H7 (cell line): Measurements from ENCODE around the gene CREBZF. TPM values are rescaled to one million over a fixed set of nuclear protein-coding genes. Genes with fewer than 3 reads are reported as not detected.

Experiments used
- DNase-seq: peaks from one replicate; pipeline ENCODE4 v3.0.0; 2012
- H3K27me3 ChIP-seq: 2 replicates; pipeline ENCODE4 v1.6.0; 2011; ENCODE audit warnings: mild to moderate bottlenecking, low read length; ENCODE audit not compliant: control insufficient read depth, insufficient read depth
- H3K36me3 ChIP-seq: replicated peaks from 2 replicates; pipeline ENCODE4 v1.5.1; 2011; ENCODE audit warnings: low read length; ENCODE audit not compliant: control insufficient read depth, insufficient read depth
- H3K4me3 ChIP-seq: 2 replicates; pipeline ENCODE4 v1.5.1; 2011; ENCODE audit warnings: low read depth, mild to moderate bottlenecking, control low read depth, low read length, moderate library complexity; ENCODE audit not compliant: insufficient read depth
- total RNA-seq: library from RNA; depleted of rRNA; stranded (reverse); fragments of >200 nt; shearing (Covaris generic); gene quantifications from 2 replicates; pipeline ENCODE4 v1.2.3, GENCODE V29; 2014; rRNA removed

Gene CREBZF, protein sequence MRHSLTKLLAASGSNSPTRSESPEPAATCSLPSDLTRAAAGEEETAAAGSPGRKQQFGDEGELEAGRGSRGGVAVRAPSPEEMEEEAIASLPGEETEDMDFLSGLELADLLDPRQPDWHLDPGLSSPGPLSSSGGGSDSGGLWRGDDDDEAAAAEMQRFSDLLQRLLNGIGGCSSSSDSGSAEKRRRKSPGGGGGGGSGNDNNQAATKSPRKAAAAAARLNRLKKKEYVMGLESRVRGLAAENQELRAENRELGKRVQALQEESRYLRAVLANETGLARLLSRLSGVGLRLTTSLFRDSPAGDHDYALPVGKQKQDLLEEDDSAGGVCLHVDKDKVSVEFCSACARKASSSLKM
- total RNA-seq = 34.7 and 48.8 TPM in 2 replicates

- peak; percentile 91 for DNase-seq
- Histone ChIP-seq H3K27me3 (no peaks in the 10 kb centered on the region), H3K36me3 (peaks cover 10% of the 10 kb centered on the region), H3K4me3 (peak within 1 kb of the TSS; percentile 97)
These were observed at the start of gene CREBZF for GRCh38 chr11:85664615-85665481. CREBZF (minus strand) TSS chr11:85665129; CDS start chr11:85664875, 254 bp downstream.

- Histone ChIP-seq H3K27me3 (no peaks in the 10 kb centered on the region), H3K4me3 (no peak overlapping the region), H3K36me3 (no peaks in the 10 kb centered on the region)
- DNase-seq = no peak
These were observed 48.0 kb upstream of the CREBZF start for GRCh38 chr11:85712953-85713352.

DNA sequence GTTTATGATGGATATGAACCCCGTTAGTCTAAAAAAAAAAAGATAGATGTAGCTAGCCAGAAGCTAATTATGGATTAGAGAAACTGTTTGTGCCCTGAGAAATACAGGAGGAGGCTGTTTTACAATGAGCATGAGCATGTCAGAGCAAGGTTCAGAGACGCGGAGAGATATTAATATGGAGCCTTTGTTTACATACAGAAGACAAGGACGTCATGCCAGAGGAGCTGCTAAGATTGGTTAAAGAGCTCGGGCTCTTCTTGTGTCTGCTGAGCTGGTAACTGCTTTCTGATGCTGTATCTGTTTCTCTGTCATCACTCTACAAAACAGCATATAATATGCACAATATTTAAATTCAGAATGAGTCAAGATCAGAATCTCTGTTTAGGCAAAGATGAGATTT lies 46.0 kb upstream of the CREBZF start:
- no peak for DNase-seq
- Histone ChIP-seq H3K27me3 (no peaks in the 10 kb centered on the region), H3K36me3 (no peaks in the 10 kb centered on the region), H3K4me3 (no peak overlapping the region)

- no peaks in the 10 kb centered on the region for H3K36me3 ChIP-seq
- no peak overlapping the region for H3K4me3 ChIP-seq
- DNase-seq = no peak
- H3K27me3 ChIP-seq = no peaks in the 10 kb centered on the region
These were observed 45.2 kb upstream of the CREBZF start for GRCh38 chr11:85709941-85710702.

DNA sequence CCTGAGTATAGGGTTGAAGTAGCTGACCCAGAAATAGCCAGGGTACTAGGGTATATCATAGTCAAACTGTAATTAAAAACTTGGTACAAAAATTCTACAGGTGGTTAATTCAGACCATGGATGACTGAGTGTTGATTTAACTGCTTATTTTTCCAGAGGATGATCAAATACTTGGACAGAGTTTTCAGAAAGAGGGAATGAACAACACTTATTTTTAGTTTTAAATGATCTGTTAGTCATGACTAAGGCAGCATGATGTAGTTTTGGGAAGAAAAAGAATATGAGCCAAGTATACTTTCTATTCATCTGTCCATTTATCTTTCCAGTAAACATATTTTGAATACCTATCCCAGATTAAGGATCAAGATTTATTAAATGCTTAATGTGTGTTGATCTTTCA lies 40.9 kb upstream of the CREBZF start:
- Histone ChIP-seq H3K4me3 (no peak overlapping the region), H3K36me3 (no peaks in the 10 kb centered on the region), H3K27me3 (no peaks in the 10 kb centered on the region)
- no peak for DNase-seq

GRCh38 chr11:85704967-85705366 lies 40.0 kb upstream of the CREBZF start:
- no peak for DNase-seq
- Histone ChIP-seq H3K36me3 (no peaks in the 10 kb centered on the region), H3K4me3 (no peak overlapping the region), H3K27me3 (no peaks in the 10 kb centered on the region)

- no peaks in the 10 kb centered on the region for H3K27me3 ChIP-seq
- no peak for DNase-seq
- H3K36me3 ChIP-seq = no peaks in the 10 kb centered on the region
- H3K4me3 ChIP-seq = no peak overlapping the region
These were observed 35.2 kb upstream of the CREBZF start for GRCh38 chr11:85699957-85700741.

GRCh38 chr11:85698195-85698594 lies 33.3 kb upstream of the CREBZF start:
- Histone ChIP-seq H3K4me3 (no peak overlapping the region), H3K36me3 (no peaks in the 10 kb centered on the region), H3K27me3 (no peaks in the 10 kb centered on the region)
- DNase-seq = no peak

DNA sequence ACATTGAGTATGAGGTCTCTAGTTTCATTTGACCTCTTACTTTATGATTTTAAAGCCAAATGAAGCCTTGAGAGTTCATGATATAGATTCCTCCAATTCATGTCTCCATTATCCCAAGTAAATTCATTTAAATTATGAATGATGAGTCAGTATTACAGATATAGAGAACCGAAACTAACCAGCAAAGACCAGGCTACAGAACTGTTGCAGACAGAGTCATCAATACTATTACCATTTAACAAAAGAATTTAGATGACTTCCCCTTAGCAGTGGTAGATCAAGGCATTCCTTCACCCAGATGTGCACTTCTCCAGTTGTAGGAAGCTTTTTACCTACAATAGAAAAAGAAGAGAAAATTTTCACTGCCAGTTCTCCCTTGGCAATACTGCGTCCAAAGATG lies 32.8 kb upstream of the CREBZF start:
- Histone ChIP-seq H3K36me3 (no peaks in the 10 kb centered on the region), H3K27me3 (no peaks in the 10 kb centered on the region), H3K4me3 (no peak overlapping the region)
- no peak for DNase-seq

DNA sequence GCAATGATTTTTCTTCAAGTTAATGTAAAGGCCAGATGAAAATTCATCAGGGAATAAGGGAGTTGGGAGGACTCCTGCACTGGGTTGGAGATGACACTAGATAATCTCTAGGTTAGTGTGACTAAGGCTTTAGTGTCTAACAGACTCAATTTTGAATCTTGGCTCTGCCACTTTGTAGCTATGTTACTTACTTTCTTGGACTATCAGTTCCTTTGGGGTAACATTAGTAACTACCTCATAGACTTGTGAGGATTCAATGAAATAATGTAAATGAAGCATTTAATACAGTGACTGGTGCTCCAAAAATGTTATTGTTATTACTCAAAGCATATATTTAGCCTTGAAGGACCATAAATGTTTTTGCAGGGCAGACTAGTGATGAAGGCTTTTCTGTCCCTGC lies 30.6 kb upstream of the CREBZF start:
- Histone ChIP-seq H3K4me3 (no peak overlapping the region), H3K36me3 (no peaks in the 10 kb centered on the region)
- no peak for DNase-seq

DNA sequence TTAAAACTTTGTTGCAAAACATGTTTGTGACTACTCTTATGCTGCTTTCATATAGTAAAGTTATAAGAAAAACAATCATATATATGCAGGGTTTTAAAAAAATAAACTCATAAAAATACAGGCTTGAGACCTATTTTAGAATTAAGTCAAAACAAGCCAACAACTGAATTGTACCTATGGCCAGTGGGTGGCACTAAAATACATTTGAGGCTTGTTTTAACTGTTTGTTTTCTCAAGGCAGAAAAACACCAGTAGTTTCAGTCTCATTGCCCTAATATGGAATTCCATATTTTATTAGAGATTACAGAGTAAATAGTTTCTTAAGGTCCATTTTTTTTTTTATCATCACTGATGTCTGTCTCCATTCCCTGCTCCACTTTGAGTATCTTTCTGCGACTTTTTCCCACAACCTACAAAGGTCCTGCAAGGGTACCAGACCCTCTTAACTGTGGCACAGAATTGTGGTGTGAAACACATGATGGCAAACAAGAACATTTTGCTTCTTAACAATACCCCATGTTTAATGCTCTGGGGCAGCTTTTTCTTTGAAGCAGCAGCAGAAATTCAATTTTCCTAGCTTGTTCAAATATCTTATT lies 29.6 kb upstream of the CREBZF start:
- Histone ChIP-seq H3K27me3 (no peaks in the 10 kb centered on the region), H3K4me3 (no peak overlapping the region), H3K36me3 (no peaks in the 10 kb centered on the region)
- peak; percentile 28 for DNase-seq

More for the DNA sequence above, 30.6 kb upstream of the CREBZF start:
- no peaks in the 10 kb centered on the region for H3K27me3 ChIP-seq

- H3K36me3 ChIP-seq = no peaks in the 10 kb centered on the region
- no peaks in the 10 kb centered on the region for H3K27me3 ChIP-seq
- no peak within 1 kb of the TSS for H3K4me3 ChIP-seq
- peak; percentile 49 for DNase-seq
These were observed 21.0 kb upstream of the CREBZF start, which contains the start of gene CCDC89 for GRCh38 chr11:85685820-85686459. CCDC89 (minus strand) TSS chr11:85686195; CDS start chr11:85686130, 65 bp downstream.

GRCh38 chr11:85685125-85685819 lies 20.3 kb upstream of the CREBZF start:
- H3K4me3 ChIP-seq = no peak overlapping the region
- peak; percentile 26 for DNase-seq
- H3K36me3 ChIP-seq = no peaks in the 10 kb centered on the region

More at GRCh38 chr11:85685125-85685819, 20.3 kb upstream of the CREBZF start:
- H3K27me3 ChIP-seq = no peaks in the 10 kb centered on the region
